ENCODE results near the gene GLI3. TPM values are rescaled to one million over a fixed set of nuclear protein-coding genes. Genes with fewer than 3 reads are reported as not detected.

GLI3 gene
- total and polyA plus RNA-seq, 10 of the 15 experiments (the other 5 are each of a cell fraction or from before 2014, with no cell fraction given), result 0.01 TPM; not detected in 8

DNA sequence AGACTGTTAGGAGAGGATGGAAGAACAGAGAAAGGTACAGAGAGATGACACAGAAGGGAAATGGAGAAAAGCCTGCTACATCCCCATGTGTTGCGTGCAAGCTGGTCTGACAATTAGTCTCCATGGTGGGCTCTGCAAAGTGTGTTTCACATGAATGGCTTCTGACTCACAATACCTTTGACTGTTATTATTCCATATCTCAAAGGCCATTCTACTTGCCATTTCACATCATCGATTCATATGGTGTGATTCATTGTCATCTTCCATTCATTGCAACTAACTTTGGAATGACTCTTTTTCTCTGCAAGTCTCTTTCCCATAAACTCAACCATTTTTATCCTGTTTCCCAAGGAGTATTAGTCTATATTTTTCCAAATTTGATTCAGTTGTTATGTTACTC lies 325.2 kb downstream of the GLI3 start (continued):
- TF ChIP-seq PKNOX1 (IDR thresholded peaks at IDR 0.05) (no peak), BCLAF1 (IDR thresholded peaks at IDR 0.05) (no peak), NRF1 (conservative IDR thresholded peaks at IDR 0.05; ENCODE audit: low read depth, low read length) (no peak), SUPT20H (IDR thresholded peaks at IDR 0.05; ENCODE audit: borderline replicate concordance, control insufficient read depth, low read depth, low read length) (no peak), RB1 (IDR thresholded peaks at IDR 0.05; ENCODE audit: borderline replicate concordance) (no peak)
- TF ChIP-seq, protein P1, sequence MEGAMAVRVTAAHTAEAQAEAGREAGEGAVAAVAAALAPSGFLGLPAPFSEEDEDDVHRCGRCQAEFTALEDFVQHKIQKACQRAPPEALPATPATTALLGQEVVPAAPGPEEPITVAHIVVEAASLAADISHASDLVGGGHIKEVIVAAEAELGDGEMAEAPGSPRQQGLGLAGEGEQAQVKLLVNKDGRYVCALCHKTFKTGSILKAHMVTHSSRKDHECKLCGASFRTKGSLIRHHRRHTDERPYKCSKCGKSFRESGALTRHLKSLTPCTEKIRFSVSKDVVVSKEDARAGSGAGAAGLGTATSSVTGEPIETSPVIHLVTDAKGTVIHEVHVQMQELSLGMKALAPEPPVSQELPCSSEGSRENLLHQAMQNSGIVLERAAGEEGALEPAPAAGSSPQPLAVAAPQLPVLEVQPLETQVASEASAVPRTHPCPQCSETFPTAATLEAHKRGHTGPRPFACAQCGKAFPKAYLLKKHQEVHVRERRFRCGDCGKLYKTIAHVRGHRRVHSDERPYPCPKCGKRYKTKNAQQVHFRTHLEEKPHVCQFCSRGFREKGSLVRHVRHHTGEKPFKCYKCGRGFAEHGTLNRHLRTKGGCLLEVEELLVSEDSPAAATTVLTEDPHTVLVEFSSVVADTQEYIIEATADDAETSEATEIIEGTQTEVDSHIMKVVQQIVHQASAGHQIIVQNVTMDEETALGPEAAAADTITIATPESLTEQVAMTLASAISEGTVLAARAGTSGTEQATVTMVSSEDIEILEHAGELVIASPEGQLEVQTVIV (IDR thresholded peaks at IDR 0.05; ENCODE audit: borderline replicate concordance, partially characterized antibody), result no peak

Small RNAs within 50 kb of the gene (small RNA-seq; reads per million reads assigned to genes)
- not detected for gene HMGN2P30

Measured in GM12878 (cell line).